ENCODE data around the gene ZC3HAV1L.

GRCh38 chr7:139033346-139034114 is 2.3 kb downstream of the ZC3HAV1L start:
- no peak for TF ChIP-seq TCF4 (CRISPR knock-in tag; IDR thresholded peaks at IDR 0.05; ENCODE audit: borderline replicate concordance)
- no peak for TF ChIP-seq CREB5 (CRISPR knock-in tag; IDR thresholded peaks at IDR 0.05; ENCODE audit: low read depth)
- TF ChIP-seq, protein P1, sequence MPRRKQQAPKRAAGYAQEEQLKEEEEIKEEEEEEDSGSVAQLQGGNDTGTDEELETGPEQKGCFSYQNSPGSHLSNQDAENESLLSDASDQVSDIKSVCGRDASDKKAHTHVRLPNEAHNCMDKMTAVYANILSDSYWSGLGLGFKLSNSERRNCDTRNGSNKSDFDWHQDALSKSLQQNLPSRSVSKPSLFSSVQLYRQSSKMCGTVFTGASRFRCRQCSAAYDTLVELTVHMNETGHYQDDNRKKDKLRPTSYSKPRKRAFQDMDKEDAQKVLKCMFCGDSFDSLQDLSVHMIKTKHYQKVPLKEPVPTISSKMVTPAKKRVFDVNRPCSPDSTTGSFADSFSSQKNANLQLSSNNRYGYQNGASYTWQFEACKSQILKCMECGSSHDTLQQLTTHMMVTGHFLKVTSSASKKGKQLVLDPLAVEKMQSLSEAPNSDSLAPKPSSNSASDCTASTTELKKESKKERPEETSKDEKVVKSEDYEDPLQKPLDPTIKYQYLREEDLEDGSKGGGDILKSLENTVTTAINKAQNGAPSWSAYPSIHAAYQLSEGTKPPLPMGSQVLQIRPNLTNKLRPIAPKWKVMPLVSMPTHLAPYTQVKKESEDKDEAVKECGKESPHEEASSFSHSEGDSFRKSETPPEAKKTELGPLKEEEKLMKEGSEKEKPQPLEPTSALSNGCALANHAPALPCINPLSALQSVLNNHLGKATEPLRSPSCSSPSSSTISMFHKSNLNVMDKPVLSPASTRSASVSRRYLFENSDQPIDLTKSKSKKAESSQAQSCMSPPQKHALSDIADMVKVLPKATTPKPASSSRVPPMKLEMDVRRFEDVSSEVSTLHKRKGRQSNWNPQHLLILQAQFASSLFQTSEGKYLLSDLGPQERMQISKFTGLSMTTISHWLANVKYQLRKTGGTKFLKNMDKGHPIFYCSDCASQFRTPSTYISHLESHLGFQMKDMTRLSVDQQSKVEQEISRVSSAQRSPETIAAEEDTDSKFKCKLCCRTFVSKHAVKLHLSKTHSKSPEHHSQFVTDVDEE (CRISPR knock-in tag; IDR thresholded peaks at IDR 0.05) = no peak
- no peak for TF ChIP-seq ZNF8 (CRISPR knock-in tag; IDR thresholded peaks at IDR 0.05)
- TF ChIP-seq, protein P2, sequence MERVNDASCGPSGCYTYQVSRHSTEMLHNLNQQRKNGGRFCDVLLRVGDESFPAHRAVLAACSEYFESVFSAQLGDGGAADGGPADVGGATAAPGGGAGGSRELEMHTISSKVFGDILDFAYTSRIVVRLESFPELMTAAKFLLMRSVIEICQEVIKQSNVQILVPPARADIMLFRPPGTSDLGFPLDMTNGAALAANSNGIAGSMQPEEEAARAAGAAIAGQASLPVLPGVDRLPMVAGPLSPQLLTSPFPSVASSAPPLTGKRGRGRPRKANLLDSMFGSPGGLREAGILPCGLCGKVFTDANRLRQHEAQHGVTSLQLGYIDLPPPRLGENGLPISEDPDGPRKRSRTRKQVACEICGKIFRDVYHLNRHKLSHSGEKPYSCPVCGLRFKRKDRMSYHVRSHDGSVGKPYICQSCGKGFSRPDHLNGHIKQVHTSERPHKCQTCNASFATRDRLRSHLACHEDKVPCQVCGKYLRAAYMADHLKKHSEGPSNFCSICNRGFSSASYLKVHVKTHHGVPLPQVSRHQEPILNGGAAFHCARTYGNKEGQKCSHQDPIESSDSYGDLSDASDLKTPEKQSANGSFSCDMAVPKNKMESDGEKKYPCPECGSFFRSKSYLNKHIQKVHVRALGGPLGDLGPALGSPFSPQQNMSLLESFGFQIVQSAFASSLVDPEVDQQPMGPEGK (CRISPR knock-in tag; IDR thresholded peaks at IDR 0.05; ENCODE audit: borderline replicate concordance) = no peak
- no peak for TF ChIP-seq ARNTL (CRISPR knock-in tag; IDR thresholded peaks at IDR 0.05; ENCODE audit: borderline replicate concordance, low read depth)
- TF ChIP-seq RARB (CRISPR knock-in tag; IDR thresholded peaks at IDR 0.05) = no peak
- TF ChIP-seq ZFP3 (CRISPR knock-in tag; IDR thresholded peaks at IDR 0.05) = no peak
- TF ChIP-seq CSRNP3 (CRISPR knock-in tag; IDR thresholded peaks at IDR 0.05) = no peak
- TF ChIP-seq OSR1 (CRISPR knock-in tag; IDR thresholded peaks at IDR 0.05) = no peak
